Astrocyte (in vitro differentiated cells and primary cell): ENCODE results near the gene ARFRP1.

ENCODE experiments used
- EZH2 ChIP-seq: IDR thresholded peaks from 2 replicates; pipeline ENCODE4 v1.6.1; 2012; ENCODE audit warnings: mild to moderate bottlenecking, low read length, inconsistent platforms; ENCODE audit not compliant: insufficient read depth
- TF ChIP-seq, protein P1 (sequence below): IDR thresholded peaks from 2 replicates; pipeline ENCODE4 v1.5.1; 2011; ENCODE audit warnings: low read depth, mild to moderate bottlenecking, inconsistent platforms, low read length, moderate library complexity; ENCODE audit not compliant: insufficient read depth

DNA sequence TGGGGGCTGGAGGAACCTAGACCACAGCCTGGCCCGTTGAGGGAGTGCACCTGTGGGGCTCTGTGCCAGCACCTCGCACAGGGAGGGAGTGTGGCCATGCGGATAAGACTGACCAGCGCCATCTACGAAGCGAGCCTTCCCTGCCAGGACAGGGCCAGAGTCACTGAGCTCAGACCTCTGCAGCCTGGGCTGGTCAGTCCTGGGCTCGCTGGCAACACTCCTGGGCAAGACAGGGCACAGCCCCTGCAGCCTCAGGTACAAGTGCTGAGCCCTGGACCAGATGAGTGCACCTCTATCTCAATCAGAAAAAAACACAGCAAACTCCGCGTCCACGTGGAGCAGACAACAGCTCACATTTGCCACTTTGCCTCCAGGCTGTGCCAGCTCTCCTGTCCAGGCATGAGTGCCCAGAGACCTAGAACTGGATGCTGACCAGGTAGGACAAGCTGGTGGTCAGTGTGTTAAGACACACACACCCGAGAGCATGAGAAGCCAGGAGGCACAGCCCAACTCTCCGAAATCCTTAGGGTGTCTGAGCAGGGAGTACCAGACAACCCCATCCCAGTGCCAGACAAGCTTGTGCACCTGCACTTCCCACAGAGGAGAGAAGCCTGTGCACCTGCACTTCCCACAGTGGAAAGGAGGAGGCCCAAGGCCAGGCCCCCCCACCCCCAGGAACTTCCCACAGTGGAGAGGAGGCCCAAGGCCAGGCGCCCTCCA, 4.9 kb downstream of the ARFRP1 start:
- TF ChIP-seq, protein P1, sequence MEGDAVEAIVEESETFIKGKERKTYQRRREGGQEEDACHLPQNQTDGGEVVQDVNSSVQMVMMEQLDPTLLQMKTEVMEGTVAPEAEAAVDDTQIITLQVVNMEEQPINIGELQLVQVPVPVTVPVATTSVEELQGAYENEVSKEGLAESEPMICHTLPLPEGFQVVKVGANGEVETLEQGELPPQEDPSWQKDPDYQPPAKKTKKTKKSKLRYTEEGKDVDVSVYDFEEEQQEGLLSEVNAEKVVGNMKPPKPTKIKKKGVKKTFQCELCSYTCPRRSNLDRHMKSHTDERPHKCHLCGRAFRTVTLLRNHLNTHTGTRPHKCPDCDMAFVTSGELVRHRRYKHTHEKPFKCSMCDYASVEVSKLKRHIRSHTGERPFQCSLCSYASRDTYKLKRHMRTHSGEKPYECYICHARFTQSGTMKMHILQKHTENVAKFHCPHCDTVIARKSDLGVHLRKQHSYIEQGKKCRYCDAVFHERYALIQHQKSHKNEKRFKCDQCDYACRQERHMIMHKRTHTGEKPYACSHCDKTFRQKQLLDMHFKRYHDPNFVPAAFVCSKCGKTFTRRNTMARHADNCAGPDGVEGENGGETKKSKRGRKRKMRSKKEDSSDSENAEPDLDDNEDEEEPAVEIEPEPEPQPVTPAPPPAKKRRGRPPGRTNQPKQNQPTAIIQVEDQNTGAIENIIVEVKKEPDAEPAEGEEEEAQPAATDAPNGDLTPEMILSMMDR = no peak
- no peak for TF ChIP-seq EZH2
